Gastrocnemius medialis (tissue), 4 donors: Measurements from ENCODE around the gene KIR2DL1. TPM values are rescaled to one million over a fixed set of nuclear protein-coding genes. Genes with fewer than 3 reads are reported as not detected.

Experiments used
- ATAC-seq, 2 donors: fragments of 150-250 bp; one replicate each; pipeline ENCODE4 v1.9.1; 2016
- DNase-seq, 2 donors: peaks; one replicate each; pipeline ENCODE4 v3.0.0-alpha.2; 2019
- H3K27ac ChIP-seq, 4 donors: fragments of 200-600 bp; sonication (generic); 1 replicate in 1 of 4; 2 replicates in 3 of 4; pipeline ENCODE4 v1.5.1; 2016 to 2018; ENCODE audit warnings: mild to moderate bottlenecking in 2 of 4, moderate library complexity in 1 of 4
- H3K27me3 ChIP-seq, 3 donors: fragments of 200-600 bp; sonication (generic) in 2 of 3; 1 replicate in 1 of 3; 2 replicates in 2 of 3; pipeline versions ENCODE4 v1.5.1 to v1.6.0; 2016 to 2019; ENCODE audit warnings: mild to moderate bottlenecking in 1 of 3, moderate library complexity in 1 of 3
- H3K36me3 ChIP-seq, 2 donors: fragments of 200-600 bp; sonication (generic) in 1 of 2; one replicate each; pipeline ENCODE4 v1.5.1; 2017 to 2018
- H3K4me1 ChIP-seq, 2 donors: fragments of 200-600 bp; sonication (generic) in 1 of 2; one replicate each; pipeline ENCODE4 v1.5.1; 2016 to 2017; ENCODE audit warnings: mild to moderate bottlenecking in 2 of 2
- H3K4me3 ChIP-seq, 4 donors: fragments of 200-600 bp; sonication (generic) in 3 of 4; 1 replicate in 1 of 4; 2 replicates in 3 of 4; pipeline ENCODE4 v1.5.1; 2016 to 2019; ENCODE audit warnings: mild to moderate bottlenecking in 2 of 4
- H3K9me3 ChIP-seq, 3 donors: fragments of 200-600 bp; sonication (generic) in 2 of 3; 1 replicate in 1 of 3; 2 replicates in 2 of 3; pipeline ENCODE4 v1.5.1; 2016 to 2019
- CTCF ChIP-seq, 5 experiments: fragments of 450-650 bp in 3 of 5; fragments of 200-600 bp in 2 of 5; sonication (generic) in 2 of 5; IDR thresholded peaks in 4 of 5; conservative IDR thresholded peaks in 1 of 5; 1 replicate in 4 of 5; 2 replicates in 1 of 5; pipeline ENCODE4 v1.5.1; 2016 to 2019; ENCODE audit warnings: antibody characterized with exemption in 5 of 5, mild to moderate bottlenecking in 3 of 5, moderate library complexity in 3 of 5
- POLR2A ChIP-seq, 2 donors: fragments of 450-650 bp; IDR thresholded peaks; one replicate each; pipeline ENCODE4 v1.6.1; 2017; ENCODE audit warnings: antibody characterized with exemption in 2 of 2, mild to moderate bottlenecking in 2 of 2, moderate library complexity in 2 of 2
- in situ Hi-C, 4 donors: fragments of 200-750 bp; cut with MboI; loops; one replicate each; pipeline versions ENCODE4 v1.15.0 to v1.8.0; 2017; ENCODE audit warnings: low sequenced_read_pairs in 4 of 4
- intact Hi-C: fragments of 100-400 bp; cut with DNase I; formaldehyde crosslinking; loops from one replicate; pipeline ENCODE4 v1.15.1; 2023; ENCODE audit warnings: low total_unique reads
- total RNA-seq, 4 donors: library from RNA; depleted of rRNA; stranded (reverse); fragments of >200 nt; gene quantifications; one replicate each; pipeline versions ENCODE4 v1.1.0 to v1.2.3, GENCODE V29; 2016

The KIR2DL1 gene
- total RNA-seq, 4 donors from 2014 or later = not detected

- no peaks in the 10 kb centered on the region for H3K36me3 ChIP-seq
- intact Hi-C loops = no loop called here
- TF ChIP-seq CTCF (IDR thresholded peaks at IDR 0.05 in 4 of 5, conservative IDR thresholded peaks at IDR 0.05 in 1 of 5) (no peak), POLR2A (IDR thresholded peaks at IDR 0.05) (no peak)
Measured at GRCh38 chr19:54803410-54803809, 33.8 kb downstream of the KIR2DL1 start, which contains the start of gene KIR2DL4. Gene KIR2DL4 (plus strand): TSS chr19:54803610. CDS start chr19:54803652, 42 bp downstream.

GRCh38 chr19:54804101-54804500 is 34.5 kb downstream of the KIR2DL1 start:
- no peak overlapping the region for H3K4me3 ChIP-seq
- H3K4me1 ChIP-seq = no peaks in the 10 kb centered on the region
- intact Hi-C loops (no loop called here), in situ Hi-C loops (no loop called here)
- DNase-seq (no peak), ATAC-seq (no peak)
- TF ChIP-seq CTCF (IDR thresholded peaks at IDR 0.05 in 4 of 5, conservative IDR thresholded peaks at IDR 0.05 in 1 of 5) (no peak), POLR2A (IDR thresholded peaks at IDR 0.05) (no peak)
- no peak overlapping the region for H3K27ac ChIP-seq
- H3K27me3 ChIP-seq = no peaks in the 10 kb centered on the region
- H3K9me3 ChIP-seq = peaks cover 0 to under 1% (median 0%) of the 10 kb centered on the region in 3 donors
- H3K36me3 ChIP-seq = no peaks in the 10 kb centered on the region

More at GRCh38 chr19:54803410-54803809, 33.8 kb downstream of the KIR2DL1 start, which contains the start of gene KIR2DL4:
- Histone ChIP-seq H3K27ac (no peak within 1 kb of the TSS), H3K4me1 (no peaks in the 10 kb centered on the region), H3K9me3 (peaks cover 0 to 6% (median 0%) of the 10 kb centered on the region in 3 donors), H3K27me3 (no peaks in the 10 kb centered on the region), H3K4me3 (no peak within 1 kb of the TSS)
- in situ Hi-C loops = no loop called here
- ATAC-seq = no peak
- no peak for DNase-seq

DNA sequence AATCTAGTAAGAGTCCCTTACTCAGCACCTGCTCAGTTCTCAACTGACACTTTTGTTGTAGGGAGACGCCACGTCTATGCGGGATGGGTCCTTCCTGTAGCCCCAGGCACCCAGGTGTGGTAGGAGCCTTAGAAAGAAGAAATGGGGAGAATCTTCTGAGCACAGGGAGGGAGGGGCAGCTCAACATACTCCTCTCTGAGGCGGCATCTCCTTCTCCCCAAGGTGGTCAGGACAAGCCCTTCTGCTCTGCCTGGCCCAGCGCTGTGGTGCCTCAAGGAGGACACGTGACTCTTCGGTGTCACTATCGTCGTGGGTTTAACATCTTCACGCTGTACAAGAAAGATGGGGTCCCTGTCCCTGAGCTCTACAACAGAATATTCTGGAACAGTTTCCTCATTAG is 35.0 kb downstream of the KIR2DL1 start:
- DNase-seq = no peak
- TF ChIP-seq POLR2A (IDR thresholded peaks at IDR 0.05) (no peak), CTCF (IDR thresholded peaks at IDR 0.05 in 4 of 5, conservative IDR thresholded peaks at IDR 0.05 in 1 of 5) (no peak)
- H3K27ac ChIP-seq = no peak overlapping the region
- no peak for ATAC-seq
- in situ Hi-C loops = no loop called here
- H3K36me3 ChIP-seq = no peaks in the 10 kb centered on the region
- H3K27me3 ChIP-seq = no peaks in the 10 kb centered on the region
- no peaks in the 10 kb centered on the region for H3K9me3 ChIP-seq
- H3K4me3 ChIP-seq = no peak overlapping the region
- intact Hi-C loops = no loop called here
- H3K4me1 ChIP-seq = no peaks in the 10 kb centered on the region

- Histone ChIP-seq H3K27me3 (no peaks in the 10 kb centered on the region), H3K4me1 (no peaks in the 10 kb centered on the region), H3K36me3 (no peaks in the 10 kb centered on the region), H3K27ac (no peak overlapping the region), H3K4me3 (no peak overlapping the region), H3K9me3 (no peaks in the 10 kb centered on the region)
- in situ Hi-C loops (no loop called here), intact Hi-C loops (no loop called here)
- ATAC-seq (no peak), DNase-seq (no peak)
- TF ChIP-seq CTCF (IDR thresholded peaks at IDR 0.05 in 4 of 5, conservative IDR thresholded peaks at IDR 0.05 in 1 of 5) = no peak
Measured at GRCh38 chr19:54805665-54806515, 36.3 kb downstream of the KIR2DL1 start.
